Lower leg skin (tissue), 4 donors: ENCODE data around the gene HNF4A. TPM values are rescaled to one million over a fixed set of nuclear protein-coding genes. Genes with fewer than 3 reads are reported as not detected.

ENCODE experiments used
- DNase-seq, 2 donors: peaks; one replicate each; pipeline ENCODE4 v3.0.0-alpha.2; 2019; ENCODE audit warnings: low spot score in 2 of 2
- H3K4me3 ChIP-seq: fragments of 200-600 bp; sonication (generic); 2 replicates; pipeline ENCODE4 v1.5.1; 2017; ENCODE audit warnings: mild to moderate bottlenecking, low read depth; ENCODE audit not compliant: poor library complexity, severe bottlenecking
- CTCF ChIP-seq, 3 donors: fragments of 450-650 bp; IDR thresholded peaks; one replicate each; pipeline ENCODE4 v1.5.1; 2016; ENCODE audit warnings: antibody characterized with exemption in 3 of 3, mild to moderate bottlenecking in 3 of 3, moderate library complexity in 2 of 3
- POLR2A ChIP-seq, 2 donors: fragments of 450-650 bp; IDR thresholded peaks; one replicate each; pipeline ENCODE4 v1.6.1; 2016 to 2017; ENCODE audit warnings: antibody characterized with exemption in 2 of 2, mild to moderate bottlenecking in 1 of 2, moderate library complexity in 1 of 2
- WGBS, 2 donors: methylation state at CpG; one replicate each; pipeline ENCODE4 v1.1.5; 2018; 5-methylcytosine and 5-hydroxymethylcytosine counted together
- intact Hi-C: fragments of 100-400 bp; cut with DNase I; formaldehyde crosslinking; loops from one replicate; pipeline ENCODE4 v1.15.0; 2023; ENCODE audit warnings: low total_unique reads
- total RNA-seq, 4 donors: library from RNA; depleted of rRNA; stranded (reverse); fragments of >200 nt; gene quantifications; one replicate each; pipeline ENCODE4 v1.1.0, GENCODE V29; 2016

Gene HNF4A
- total RNA-seq, 4 donors from 2014 or later, result not detected

GRCh38 chr20:44406572-44407137, 51.2 kb downstream of the HNF4A start:
- 64 to 69% methylated on average over 7 of the region's 7 CpGs for WGBS, 2 donors
- TF ChIP-seq POLR2A (IDR thresholded peaks at IDR 0.05) (no peak), CTCF (IDR thresholded peaks at IDR 0.05) (no peak)
- DNase-seq, result no peak
- H3K4me3 ChIP-seq, result no peak overlapping the region
- intact Hi-C loops, result loop anchor here (10.0 kb wide), 1 partner anchor 48 kb away; no protein-coding TSS in a partner anchor

GRCh38 chr20:44407402-44408184, 52.1 kb downstream of the HNF4A start:
- intact Hi-C loops, result loop anchor here (10.0 kb wide), 1 partner anchor 47 kb away; no protein-coding TSS in a partner anchor
- WGBS, 2 donors, result 55 to 58% methylated on average over 14 of the region's 14 CpGs
- no peak for DNase-seq
- TF ChIP-seq POLR2A (IDR thresholded peaks at IDR 0.05) (no peak), CTCF (IDR thresholded peaks at IDR 0.05) (no peak)
- no peak overlapping the region for H3K4me3 ChIP-seq

GRCh38 chr20:44409132-44409600, 53.7 kb downstream of the HNF4A start:
- no peak overlapping the region for H3K4me3 ChIP-seq
- DNase-seq, result no peak
- intact Hi-C loops, result loop anchor here (10.0 kb wide), 1 partner anchor 46 kb away; no protein-coding TSS in a partner anchor
- WGBS, 2 donors, result 68 to 76% methylated on average over 2 of the region's 2 CpGs
- no peak for TF ChIP-seq POLR2A (IDR thresholded peaks at IDR 0.05)
- TF ChIP-seq CTCF (IDR thresholded peaks at IDR 0.05), result no peak

- DNase-seq, result no peak
- no peak overlapping the region for H3K4me3 ChIP-seq
- TF ChIP-seq CTCF (IDR thresholded peaks at IDR 0.05) (no peak), POLR2A (IDR thresholded peaks at IDR 0.05) (no peak)
- WGBS, 2 donors, result 90 to 93% methylated on average over 2 of the region's 2 CpGs
- intact Hi-C loops, result no loop called here
These were observed 55.1 kb downstream of the HNF4A start for GRCh38 chr20:44410583-44411019.

GRCh38 chr20:44411020-44411756, 55.7 kb downstream of the HNF4A start:
- H3K4me3 ChIP-seq, result no peak overlapping the region
- TF ChIP-seq CTCF (IDR thresholded peaks at IDR 0.05) (no peak), POLR2A (IDR thresholded peaks at IDR 0.05) (no peak)
- no peak for DNase-seq
- WGBS, 2 donors, result 81 to 89% methylated on average over 26 to 28 of the region's 28 CpGs
- intact Hi-C loops, result no loop called here
